CD4-positive, CD25-positive, alpha-beta regulatory T cell (primary cell): ENCODE measurements around the gene POLE. TPM values are rescaled to one million over a fixed set of nuclear protein-coding genes. Genes with fewer than 3 reads are reported as not detected.
A peak's percentile ranks its signal among the peaks of the same experiment; 100 is the strongest.

Experiments
- ATAC-seq, 2 donors: fragments of 150-1000 bp; cut with Tn5 transposase; one replicate each; pipeline ENCODE4 v1.10.0; 2021; ENCODE audit warnings: low read depth in 2 of 2, moderate number of reproducible peaks in 2 of 2, moderate library complexity in 1 of 2
- DNase-seq, 3 donors: peaks; one replicate each; pipeline versions ENCODE4 v3.0.0 to v3.0.0-alpha.2; 2012 to 2022; ENCODE audit warnings: mixed read lengths in 1 of 3
- H3K27ac ChIP-seq: one replicate; pipeline ENCODE4 v1.7.0; 2013; ENCODE audit warnings: mild to moderate bottlenecking, low read length; ENCODE audit not compliant: insufficient read depth, poor library complexity, severe bottlenecking
- H3K27me3 ChIP-seq: one replicate; pipeline ENCODE4 v1.7.0; 2013; ENCODE audit warnings: low read length; ENCODE audit not compliant: control insufficient read depth, insufficient read depth
- H3K36me3 ChIP-seq: one replicate; pipeline ENCODE4 v1.7.0; 2013; ENCODE audit warnings: mild to moderate bottlenecking, low read length, moderate library complexity; ENCODE audit not compliant: control insufficient read depth, insufficient read depth
- H3K4me1 ChIP-seq: 2 replicates; pipeline ENCODE4 v1.7.0; 2013; ENCODE audit warnings: mild to moderate bottlenecking, low read length; ENCODE audit not compliant: insufficient read depth, control insufficient read depth, poor library complexity, severe bottlenecking
- H3K4me3 ChIP-seq: one replicate; pipeline ENCODE4 v1.7.0; 2013; ENCODE audit warnings: low read depth, mild to moderate bottlenecking, low read length, moderate library complexity
- H3K9me3 ChIP-seq, 2 experiments: 1 replicate in 1 of 2; 2 replicates in 1 of 2; pipeline ENCODE4 v1.7.0; 2013; ENCODE audit warnings: low read length in 2 of 2, mild to moderate bottlenecking in 1 of 2, moderate library complexity in 1 of 2; ENCODE audit not compliant: control insufficient read depth in 2 of 2
- H3K27ac Mint-ChIP-seq, 3 donors: one replicate each; pipeline ENCODE4 v1.8.0; 2020 to 2022; ENCODE audit warnings: mild to moderate bottlenecking in 3 of 3, mixed read lengths in 3 of 3, moderate library complexity in 2 of 3
- H3K27me3 Mint-ChIP-seq: one replicate; pipeline ENCODE4 v1.8.0; 2022; ENCODE audit warnings: mild to moderate bottlenecking, mixed read lengths
- H3K36me3 Mint-ChIP-seq: one replicate; pipeline ENCODE4 v1.8.0; 2020; ENCODE audit warnings: mixed read lengths
- H3K4me1 Mint-ChIP-seq, 4 donors: one replicate each; pipeline ENCODE4 v1.8.0; 2020 to 2022; ENCODE audit warnings: mixed read lengths in 4 of 4, mild to moderate bottlenecking in 1 of 4
- H3K4me3 Mint-ChIP-seq, 4 donors: one replicate each; pipeline ENCODE4 v1.8.0; 2020 to 2022; ENCODE audit warnings: mild to moderate bottlenecking in 4 of 4, mixed read lengths in 4 of 4, moderate library complexity in 3 of 4
- H3K9me3 Mint-ChIP-seq, 7 donors: one replicate each; pipeline ENCODE4 v1.8.0; 2020 to 2022; ENCODE audit warnings: mixed read lengths in 7 of 7, mild to moderate bottlenecking in 3 of 7, moderate library complexity in 2 of 7
- polyA plus RNA-seq, 4 donors: library from polyadenylated mRNA; unstranded; fragments of 300-500 nt; fragmentation: Illumina TruSeq; gene quantifications; one replicate each; pipeline ENCODE4 v1.2.3, GENCODE V29; 2021
- total RNA-seq: library from RNA; stranded (reverse); gene quantifications from one replicate; pipeline ENCODE4 v1.2.3, GENCODE V29; 2022

The POLE gene
- total and polyA plus RNA-seq, 5 donors from 2014 or later, result 2.4 to 51.1 (median 3.7) TPM

- no peak overlapping the region for H3K4me3 Mint-ChIP-seq
- no peaks in the 10 kb centered on the region for H3K27me3 ChIP-seq
- H3K9me3 Mint-ChIP-seq, result no peaks in the 10 kb centered on the region
- DNase-seq, result no peak
- no peak for ATAC-seq
- H3K9me3 ChIP-seq, result no peaks in the 10 kb centered on the region
- H3K4me3 ChIP-seq, result no peak overlapping the region
- peaks cover 16% of the 10 kb centered on the region for H3K36me3 Mint-ChIP-seq
- no peak overlapping the region for H3K27ac ChIP-seq
- no peak overlapping the region for H3K27ac Mint-ChIP-seq
- H3K4me1 Mint-ChIP-seq, result no peaks in the 10 kb centered on the region
- H3K27me3 Mint-ChIP-seq, result no peaks in the 10 kb centered on the region
- no peaks in the 10 kb centered on the region for H3K4me1 ChIP-seq
- peaks cover 4% of the 10 kb centered on the region for H3K36me3 ChIP-seq
These were observed 104.3 kb downstream of the POLE start for GRCh38 chr12:132582582-132583410.

GRCh38 chr12:132582058-132582420, 105.1 kb downstream of the POLE start:
- H3K4me1 Mint-ChIP-seq, result no peaks in the 10 kb centered on the region
- Histone ChIP-seq H3K4me1 (no peaks in the 10 kb centered on the region), H3K27ac (no peak overlapping the region), H3K36me3 (peaks cover 4% of the 10 kb centered on the region), H3K9me3 (no peaks in the 10 kb centered on the region), H3K27me3 (no peaks in the 10 kb centered on the region), H3K4me3 (no peak overlapping the region)
- ATAC-seq, result no peak
- no peaks in the 10 kb centered on the region for H3K27me3 Mint-ChIP-seq
- H3K36me3 Mint-ChIP-seq, result peaks cover 18% of the 10 kb centered on the region
- H3K27ac Mint-ChIP-seq, result no peak overlapping the region
- no peak overlapping the region for H3K4me3 Mint-ChIP-seq
- DNase-seq, result no peak
- H3K9me3 Mint-ChIP-seq, result no peaks in the 10 kb centered on the region

GRCh38 chr12:132581348-132582057, 105.6 kb downstream of the POLE start:
- Histone ChIP-seq H3K4me1 (no peaks in the 10 kb centered on the region), H3K9me3 (no peaks in the 10 kb centered on the region), H3K4me3 (no peak overlapping the region), H3K27me3 (no peaks in the 10 kb centered on the region), H3K36me3 (peaks cover 4% of the 10 kb centered on the region), H3K27ac (no peak overlapping the region)
- Mint-ChIP-seq H3K36me3 (peaks cover 18% of the 10 kb centered on the region), H3K9me3 (no peaks in the 10 kb centered on the region), H3K4me1 (no peaks in the 10 kb centered on the region), H3K27me3 (no peaks in the 10 kb centered on the region), H3K27ac (no peak overlapping the region), H3K4me3 (no peak overlapping the region)
- no peak for ATAC-seq
- DNase-seq, result no peak

- H3K4me3 Mint-ChIP-seq, result no peak overlapping the region
- ATAC-seq (no peak), DNase-seq (no peak)
- Histone ChIP-seq H3K36me3 (peaks cover 4% of the 10 kb centered on the region), H3K27me3 (no peaks in the 10 kb centered on the region), H3K27ac (no peak overlapping the region), H3K4me1 (no peaks in the 10 kb centered on the region), H3K9me3 (no peaks in the 10 kb centered on the region), H3K4me3 (no peak overlapping the region)
- H3K36me3 Mint-ChIP-seq, result peaks cover 18% of the 10 kb centered on the region
- no peaks in the 10 kb centered on the region for H3K4me1 Mint-ChIP-seq
- no peak overlapping the region for H3K27ac Mint-ChIP-seq
- H3K27me3 Mint-ChIP-seq, result no peaks in the 10 kb centered on the region
- H3K9me3 Mint-ChIP-seq, result no peaks in the 10 kb centered on the region
These were observed 106.3 kb downstream of the POLE start for GRCh38 chr12:132580701-132581292.

GRCh38 chr12:132579744-132580143, 107.4 kb downstream of the POLE start:
- H3K36me3 ChIP-seq, result peaks cover 4% of the 10 kb centered on the region

GRCh38 chr12:132578826-132579225, 108.3 kb downstream of the POLE start:
- ATAC-seq, result no peak
- no peaks in the 10 kb centered on the region for H3K27me3 ChIP-seq
- no peak overlapping the region for H3K27ac ChIP-seq
- Mint-ChIP-seq H3K27ac (no peak overlapping the region), H3K4me1 (no peaks in the 10 kb centered on the region), H3K4me3 (no peak overlapping the region), H3K9me3 (no peaks in the 10 kb centered on the region), H3K36me3 (peaks cover 16% of the 10 kb centered on the region), H3K27me3 (no peaks in the 10 kb centered on the region)
- no peaks in the 10 kb centered on the region for H3K4me1 ChIP-seq
- H3K9me3 ChIP-seq, result no peaks in the 10 kb centered on the region
- H3K36me3 ChIP-seq, result peaks cover 4% of the 10 kb centered on the region
- DNase-seq, result no peak
- H3K4me3 ChIP-seq, result no peak overlapping the region

More at GRCh38 chr12:132579744-132580143, 107.4 kb downstream of the POLE start:
- Mint-ChIP-seq H3K36me3 (peaks cover 18% of the 10 kb centered on the region), H3K27ac (no peak overlapping the region), H3K9me3 (no peaks in the 10 kb centered on the region), H3K27me3 (no peaks in the 10 kb centered on the region), H3K4me1 (no peaks in the 10 kb centered on the region), H3K4me3 (peak overlapping the region in 1 of 4 donors; percentile 47)
- ATAC-seq (no peak), DNase-seq (no peak)
- Histone ChIP-seq H3K27me3 (no peaks in the 10 kb centered on the region), H3K27ac (no peak overlapping the region), H3K4me1 (no peaks in the 10 kb centered on the region), H3K4me3 (no peak overlapping the region), H3K9me3 (no peaks in the 10 kb centered on the region)

GRCh38 chr12:132578118-132578517, 109.0 kb downstream of the POLE start:
- H3K36me3 Mint-ChIP-seq, result peaks cover 14% of the 10 kb centered on the region
- no peak overlapping the region for H3K27ac ChIP-seq

More at GRCh38 chr12:132578118-132578517, 109.0 kb downstream of the POLE start:
- no peak overlapping the region for H3K4me3 ChIP-seq
- no peaks in the 10 kb centered on the region for H3K4me1 ChIP-seq
- H3K27me3 Mint-ChIP-seq, result no peaks in the 10 kb centered on the region
- H3K9me3 Mint-ChIP-seq, result no peaks in the 10 kb centered on the region
- no peaks in the 10 kb centered on the region for H3K27me3 ChIP-seq
- H3K9me3 ChIP-seq, result no peaks in the 10 kb centered on the region
- no peaks in the 10 kb centered on the region for H3K4me1 Mint-ChIP-seq
- H3K27ac Mint-ChIP-seq, result no peak overlapping the region
- H3K4me3 Mint-ChIP-seq, result no peak overlapping the region
- DNase-seq (no peak), ATAC-seq (no peak)
- H3K36me3 ChIP-seq, result peaks cover 4% of the 10 kb centered on the region
